ENCODE results near the gene PDX1.

The PDX1 gene

GRCh38 chr13:27919934-27920676 is at the start of gene PDX1:
TSS of gene PDX1 (plus strand) at chr13:27920000. CDS start at chr13:27920139, 139 bp downstream.
- no peak within 1 kb of the TSS for H3K4me3 ChIP-seq (ENCODE audit: low read length)
- no peak for DNase-seq (ENCODE audit: low read depth)
- TF ChIP-seq CTCF (conservative IDR thresholded peaks at IDR 0.05; ENCODE audit: low read depth, low read length) = no peak

GRCh38 chr13:27878274-27878673 is 41.5 kb upstream of the PDX1 start:
- DNase-seq (ENCODE audit: low read depth) = no peak
- no peak for TF ChIP-seq CTCF (conservative IDR thresholded peaks at IDR 0.05; ENCODE audit: low read depth, low read length)
- no peak overlapping the region for H3K4me3 ChIP-seq (ENCODE audit: low read length)

GRCh38 chr13:27889471-27889870 is 30.3 kb upstream of the PDX1 start:
- no peak for DNase-seq (ENCODE audit: low read depth)
- no peak overlapping the region for H3K4me3 ChIP-seq (ENCODE audit: low read length)
- TF ChIP-seq CTCF (conservative IDR thresholded peaks at IDR 0.05; ENCODE audit: low read depth, low read length) = no peak

- no peak for DNase-seq (ENCODE audit: low read depth)
- H3K4me3 ChIP-seq (ENCODE audit: low read length) = no peak overlapping the region
- no peak for TF ChIP-seq CTCF (conservative IDR thresholded peaks at IDR 0.05; ENCODE audit: low read depth, low read length)
Measured at GRCh38 chr13:27896726-27897125, 23.1 kb upstream of the PDX1 start.

DNA sequence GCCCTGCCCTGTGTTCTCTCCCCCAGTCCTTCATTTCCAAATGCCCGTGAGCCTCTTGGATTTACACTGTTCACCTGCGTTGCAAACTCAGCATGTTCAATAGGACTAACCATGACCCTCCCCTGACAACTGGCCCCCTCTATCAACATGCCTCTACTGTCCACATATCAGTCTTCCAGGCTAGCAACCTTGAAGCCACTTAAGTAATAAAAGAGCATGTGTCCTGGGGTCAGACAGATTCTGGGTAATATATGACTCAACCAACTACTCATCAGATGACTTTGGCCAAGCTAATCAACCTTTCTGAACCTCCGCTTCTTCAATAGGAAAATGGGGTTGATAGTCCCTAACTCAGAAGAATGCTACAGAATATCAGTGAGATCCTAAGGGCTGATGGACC is 15.1 kb upstream of the PDX1 start:
- no peak overlapping the region for H3K4me3 ChIP-seq (ENCODE audit: low read length)
- TF ChIP-seq CTCF (conservative IDR thresholded peaks at IDR 0.05; ENCODE audit: low read depth, low read length) = no peak
- DNase-seq (ENCODE audit: low read depth) = no peak

GRCh38 chr13:27905650-27906049 is 14.2 kb upstream of the PDX1 start:
- no peak for DNase-seq (ENCODE audit: low read depth)

More at GRCh38 chr13:27905650-27906049, 14.2 kb upstream of the PDX1 start:
- no peak overlapping the region for H3K4me3 ChIP-seq (ENCODE audit: low read length)
- no peak for TF ChIP-seq CTCF (conservative IDR thresholded peaks at IDR 0.05; ENCODE audit: low read depth, low read length)
